GM20000 (cell line): ENCODE measurements around the gene PTPRM.

ENCODE experiments used
- DNase-seq: peaks from one replicate; pipeline ENCODE4 v3.0.0; 2012; ENCODE audit warnings: low spot score
- CTCF ChIP-seq: IDR thresholded peaks from 2 replicates; pipeline ENCODE4 v1.5.1; 2012; ENCODE audit warnings: mild to moderate bottlenecking, control low read depth; ENCODE audit errors: extremely low read depth, missing control alignments

The PTPRM gene

DNA sequence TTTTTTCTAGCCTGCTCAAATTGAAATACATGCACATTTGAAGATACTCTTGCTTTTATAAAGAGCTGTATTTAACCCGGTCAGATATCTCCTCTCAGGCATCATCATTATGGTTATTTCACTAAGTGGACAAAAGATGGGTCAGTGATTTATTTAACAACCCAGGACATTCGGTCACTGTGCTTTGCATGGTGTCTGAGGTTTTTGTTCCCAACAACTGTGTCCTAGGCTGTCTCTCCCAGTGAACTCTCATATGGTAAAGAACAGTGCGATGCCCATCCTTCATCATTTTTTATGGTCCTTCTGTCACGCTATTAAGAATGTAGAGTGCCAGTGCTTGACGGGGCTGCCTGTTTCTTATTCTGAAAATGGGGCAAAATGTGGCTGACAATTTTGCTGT lies 372.4 kb downstream of the PTPRM start:
- no peak for TF ChIP-seq CTCF
- no peak for DNase-seq

DNA sequence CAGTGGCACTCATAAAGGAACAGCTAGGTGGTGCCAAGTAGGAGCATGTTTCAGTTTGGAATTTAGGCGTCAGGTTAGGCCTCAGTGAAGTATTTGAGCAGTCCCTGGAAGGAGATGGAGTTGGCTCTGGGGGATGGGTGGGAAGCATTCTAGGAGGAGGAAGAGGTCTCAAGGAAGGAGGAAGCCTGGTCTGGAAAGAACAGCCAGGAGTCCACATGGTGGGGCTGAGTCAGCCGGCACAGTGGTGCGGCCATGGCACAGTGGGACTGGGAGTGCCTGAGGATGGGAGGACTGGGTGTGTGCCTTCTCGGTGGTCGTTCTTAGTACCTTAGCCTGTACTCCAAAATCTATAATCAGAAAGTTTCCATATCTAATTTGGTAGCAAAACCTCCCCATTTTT lies 373.3 kb downstream of the PTPRM start:
- no peak for TF ChIP-seq CTCF

DNA sequence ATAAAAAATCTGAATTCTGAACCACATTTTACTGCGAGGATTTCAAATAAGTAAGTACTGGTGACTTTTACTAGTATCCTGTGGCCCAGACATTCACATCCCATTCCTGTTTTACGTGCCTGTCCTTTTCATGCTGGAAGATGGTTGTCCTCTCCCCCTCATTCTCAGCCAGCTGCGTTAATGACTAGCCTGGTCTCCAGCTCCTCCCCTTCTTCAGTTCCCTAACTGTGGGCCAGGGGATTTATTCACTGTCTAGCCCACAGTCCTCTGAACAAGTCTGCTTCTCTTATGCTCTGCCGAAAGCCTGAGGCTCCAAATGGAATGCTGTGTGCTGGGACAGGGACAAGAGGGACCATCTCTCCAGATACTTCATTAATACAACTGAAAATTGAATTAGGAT lies 373.9 kb downstream of the PTPRM start:
- TF ChIP-seq CTCF: no peak
- no peak for DNase-seq

More for the DNA sequence above, 373.3 kb downstream of the PTPRM start:
- no peak for DNase-seq

GRCh38 chr18:7941533-7941932 lies 374.4 kb downstream of the PTPRM start:
- TF ChIP-seq CTCF: no peak
- no peak for DNase-seq

- TF ChIP-seq CTCF: no peak
- no peak for DNase-seq
These were observed 378.8 kb downstream of the PTPRM start for GRCh38 chr18:7945882-7946281.

DNA sequence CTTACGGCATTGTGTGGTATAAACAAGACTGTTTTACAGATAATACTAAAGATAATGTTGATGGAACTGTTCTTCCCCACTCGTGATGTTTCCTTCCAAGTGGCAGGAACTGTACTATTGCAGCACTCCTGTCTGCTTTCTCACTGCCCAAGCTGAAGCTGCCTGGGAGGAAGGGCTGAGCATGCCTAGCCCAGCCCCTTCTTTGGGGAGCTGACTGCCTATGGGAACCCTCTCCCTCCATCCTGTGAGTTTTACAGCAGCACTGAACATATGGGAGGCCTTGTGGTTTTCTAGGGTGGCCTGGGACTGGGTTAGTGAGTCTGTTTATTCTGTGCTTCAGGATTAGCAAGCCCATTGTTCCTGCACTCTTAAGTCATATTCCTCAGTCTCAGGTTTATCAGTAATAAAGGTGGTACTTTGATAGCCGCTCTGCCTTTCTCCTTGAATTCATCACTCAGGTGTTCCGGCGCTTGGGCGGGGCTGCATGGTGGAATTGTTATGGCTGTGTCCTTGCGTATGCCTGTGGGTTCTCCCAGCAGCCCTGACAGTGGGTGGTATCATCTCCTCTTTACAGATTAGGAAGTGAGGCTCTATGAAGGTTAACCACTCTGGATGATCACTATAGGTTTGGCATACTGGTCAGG lies 379.7 kb downstream of the PTPRM start:
- TF ChIP-seq CTCF: no peak
- no peak for DNase-seq

DNA sequence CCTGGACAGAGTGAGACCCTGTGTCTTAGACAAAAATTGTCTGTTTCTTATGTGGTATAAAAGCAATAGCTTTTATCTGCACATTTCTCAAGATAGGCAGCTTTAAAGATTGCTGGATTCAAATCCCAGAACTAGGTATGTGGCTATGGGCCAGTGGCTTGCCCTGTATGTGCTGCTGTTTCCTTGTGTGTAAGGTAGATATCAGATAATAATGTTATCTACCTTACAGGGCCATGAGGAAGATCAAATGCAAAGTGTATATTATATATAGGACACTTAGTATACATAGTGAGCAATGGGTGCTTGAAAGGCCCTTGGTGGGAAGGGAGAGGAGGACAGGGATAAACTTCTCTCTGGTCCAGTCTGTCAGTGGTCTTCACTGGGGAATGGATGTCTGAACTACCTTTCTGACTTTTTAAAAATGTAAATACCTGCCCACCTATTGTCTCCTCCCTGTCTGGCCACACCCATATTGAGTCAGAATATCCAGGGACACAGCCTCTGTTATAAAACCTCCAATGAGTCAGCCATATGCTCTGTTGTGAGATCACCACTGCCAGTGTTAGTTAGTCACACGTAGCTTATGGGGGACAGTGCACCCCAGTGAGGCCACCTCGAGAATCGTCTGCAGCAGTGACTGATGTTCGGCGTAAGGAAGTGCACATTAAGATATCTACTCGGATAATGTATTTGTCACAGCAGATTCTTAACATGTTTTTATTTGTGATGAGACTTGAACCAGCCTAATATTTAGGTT lies 383.4 kb downstream of the PTPRM start:
- DNase-seq: no peak
- no peak for TF ChIP-seq CTCF
